CD4-positive, alpha-beta memory T cell (primary cell): Measurements from ENCODE around the gene ANKRD55. TPM values are rescaled to one million over a fixed set of nuclear protein-coding genes. Genes with fewer than 3 reads are reported as not detected.
"Not testable (repeated sequence)": the region's sequence is repeated elsewhere in the genome, so short reads cannot be mapped to it uniquely, and the experiment has no call there.

ENCODE experiments used
- CTCF ChIA-PET: fragments of 350-600 bp; sonication (Branson Sonifier 250); formaldehyde crosslinking; loops from one replicate; lab custom pipeline; 2021; ENCODE audit warnings: inconsistent platforms; ENCODE audit not compliant: partially characterized antibody; lab: Charles Lee
- POLR2A ChIA-PET: fragments of 350-600 bp; sonication (Branson Sonifier 250); formaldehyde crosslinking; loops from one replicate; lab custom pipeline; 2021; ENCODE audit not compliant: partially characterized antibody; lab: Charles Lee
- DNase-seq, 5 donors: peaks; one replicate each; pipeline versions ENCODE4 v3.0.0 to v3.0.0-alpha.2; 2020 to 2022; ENCODE audit warnings: mixed read lengths in 1 of 5
- H3K27ac ChIP-seq: one replicate; pipeline ENCODE4 v1.7.0; 2013; ENCODE audit warnings: low read depth, low read length
- H3K27me3 ChIP-seq: 2 replicates; pipeline ENCODE4 v1.7.0; 2013; ENCODE audit warnings: mild to moderate bottlenecking, low read length, moderate library complexity; ENCODE audit not compliant: insufficient read depth
- H3K36me3 ChIP-seq: 2 replicates; pipeline ENCODE4 v1.7.0; 2013; ENCODE audit warnings: mild to moderate bottlenecking, low read length, moderate library complexity; ENCODE audit not compliant: insufficient read depth
- H3K4me1 ChIP-seq: 2 replicates; pipeline ENCODE4 v1.7.0; 2013; ENCODE audit warnings: mild to moderate bottlenecking, low read length, moderate library complexity; ENCODE audit not compliant: insufficient read depth
- H3K4me3 ChIP-seq, 2 donors: one replicate each; pipeline ENCODE4 v1.7.0; 2013; ENCODE audit warnings: low read length in 2 of 2, mild to moderate bottlenecking in 1 of 2
- H3K9me3 ChIP-seq, 2 donors: one replicate each; pipeline ENCODE4 v1.7.0; 2013; ENCODE audit warnings: low read length in 2 of 2, control low read depth in 1 of 2; ENCODE audit not compliant: control insufficient read depth in 1 of 2
- H3K27ac Mint-ChIP-seq, 7 donors: one replicate each; pipeline ENCODE4 v1.8.0; 2020 to 2021; ENCODE audit warnings: mixed read lengths in 7 of 7, mild to moderate bottlenecking in 6 of 7, inconsistent platforms in 3 of 7, moderate library complexity in 3 of 7
- H3K27me3 Mint-ChIP-seq, 2 donors: one replicate each; pipeline ENCODE4 v1.8.0; 2020 to 2021; ENCODE audit warnings: mixed read lengths in 2 of 2
- H3K36me3 Mint-ChIP-seq, 2 donors: one replicate each; pipeline ENCODE4 v1.8.0; 2020 to 2021; ENCODE audit warnings: mixed read lengths in 2 of 2, inconsistent platforms in 1 of 2, mild to moderate bottlenecking in 1 of 2
- H3K4me1 Mint-ChIP-seq, 4 donors: one replicate each; pipeline ENCODE4 v1.8.0; 2020 to 2021; ENCODE audit warnings: mixed read lengths in 4 of 4, mild to moderate bottlenecking in 1 of 4
- H3K4me3 Mint-ChIP-seq, 8 donors: one replicate each; pipeline ENCODE4 v1.8.0; 2020 to 2021; ENCODE audit warnings: mixed read lengths in 8 of 8, mild to moderate bottlenecking in 7 of 8, moderate library complexity in 6 of 8, inconsistent platforms in 3 of 8
- H3K9me3 Mint-ChIP-seq, 8 donors: one replicate each; pipeline ENCODE4 v1.8.0; 2020 to 2021; ENCODE audit warnings: mixed read lengths in 8 of 8, mild to moderate bottlenecking in 5 of 8, inconsistent platforms in 3 of 8, moderate library complexity in 1 of 8
- intact Hi-C: fragments of 100-400 bp; cut with micrococcal nuclease; formaldehyde crosslinking; loops from one replicate; pipeline ENCODE4 v1.15.1; 2023
- polyA plus RNA-seq, 2 donors: library from polyadenylated mRNA; unstranded; fragments of 300-500 nt; fragmentation: Illumina TruSeq; gene quantifications; one replicate each; pipeline ENCODE4 v1.2.3, GENCODE V29; 2021
- total RNA-seq, 2 experiments: library from RNA; stranded (reverse); gene quantifications; one replicate each; pipeline ENCODE4 v1.2.3, GENCODE V29; 2021

ANKRD55 gene
- total and polyA plus RNA-seq, 4 experiments from 2014 or later: 8.3 to 17.8 (median 12.3) TPM

GRCh38 chr5:56228631-56229030 lies 4.5 kb downstream of the ANKRD55 start:
- ChIA-PET POLR2A (no interaction called here), CTCF (interaction anchor here (1.2 kb wide), 1 partner anchor 398 kb away, joined by 3 read pairs; no protein-coding TSS in a partner anchor)
- no peak overlapping the region for H3K27ac Mint-ChIP-seq
- Histone ChIP-seq H3K36me3 (no peaks in the 10 kb centered on the region), H3K4me1 (no peaks in the 10 kb centered on the region), H3K9me3 (no peaks in the 10 kb centered on the region), H3K27me3 (no peaks in the 10 kb centered on the region), H3K27ac (no peak overlapping the region), H3K4me3 (no peak overlapping the region)
- peaks cover 3 to 7% of the 10 kb centered on the region in 2 donors for H3K36me3 Mint-ChIP-seq
- H3K9me3 Mint-ChIP-seq: peaks cover 0 to 27% (median 19%) of the 10 kb centered on the region in 8 donors
- no peak overlapping the region for H3K4me3 Mint-ChIP-seq
- peaks cover 17 to 34% (median 22%) of the 10 kb centered on the region in 4 donors for H3K4me1 Mint-ChIP-seq
- no peaks in the 10 kb centered on the region for H3K27me3 Mint-ChIP-seq
- intact Hi-C loops: no loop called here
- DNase-seq: no peak

DNA sequence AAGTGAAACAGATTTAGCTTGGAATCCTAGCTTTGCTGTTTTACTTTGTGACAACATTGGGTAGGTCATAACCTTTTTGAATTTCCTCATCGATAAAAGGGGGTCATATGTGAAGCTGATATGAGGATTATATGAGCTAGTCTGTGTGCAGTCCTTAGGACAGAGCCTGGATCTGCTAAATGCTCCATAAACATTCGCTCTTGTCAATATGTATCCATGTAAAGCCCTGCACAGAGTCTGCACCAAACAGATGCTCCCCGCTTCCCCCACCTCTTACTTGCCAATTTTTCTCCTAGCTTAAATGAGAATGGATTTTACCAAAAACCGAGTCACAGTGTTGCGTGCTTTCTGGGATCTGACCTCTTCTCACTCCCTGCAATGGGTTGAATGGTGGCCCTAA lies 5.4 kb downstream of the ANKRD55 start:
- no peaks in the 10 kb centered on the region for H3K4me1 ChIP-seq
- H3K36me3 ChIP-seq: no peaks in the 10 kb centered on the region
- intact Hi-C loops: no loop called here
- H3K27me3 ChIP-seq: no peaks in the 10 kb centered on the region
- peaks cover 3 to 7% of the 10 kb centered on the region in 2 donors for H3K36me3 Mint-ChIP-seq
- H3K9me3 ChIP-seq: no peaks in the 10 kb centered on the region
- peaks cover 0 to 36% (median 23%) of the 10 kb centered on the region in 8 donors for H3K9me3 Mint-ChIP-seq
- POLR2A ChIA-PET: no interaction called here
- DNase-seq: no peak
- peak overlapping the region in 1 of 7 donors; percentile 19 for H3K27ac Mint-ChIP-seq
- no peak overlapping the region for H3K4me3 ChIP-seq
- H3K4me3 Mint-ChIP-seq: no peak overlapping the region
- no peaks in the 10 kb centered on the region for H3K27me3 Mint-ChIP-seq
- CTCF ChIA-PET: interaction anchor here (0.7 to 1.2 kb wide), 2 partner anchors 25 to 26 kb away, joined by 3 read pairs; no protein-coding TSS in a partner anchor
- peaks cover 17 to 32% (median 22%) of the 10 kb centered on the region in 4 donors for H3K4me1 Mint-ChIP-seq
- no peak overlapping the region for H3K27ac ChIP-seq

DNA sequence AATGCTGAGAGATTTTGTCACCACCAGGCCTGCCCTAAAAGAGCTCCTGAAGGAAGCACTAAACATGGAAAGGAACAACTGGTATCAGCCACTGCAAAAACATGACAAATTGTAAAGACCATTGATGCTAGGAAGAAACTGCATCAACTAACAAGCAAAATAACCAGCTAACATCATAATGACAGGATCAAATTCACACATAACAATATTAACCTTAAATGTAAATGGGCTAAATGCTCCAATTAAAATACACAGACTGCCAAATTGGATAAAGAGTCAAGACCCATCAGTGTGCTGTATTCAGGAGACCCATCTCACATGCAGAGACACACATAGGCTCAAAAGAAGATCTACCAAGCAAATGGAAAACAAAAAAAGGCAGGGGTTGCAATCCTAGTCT lies 9.8 kb downstream of the ANKRD55 start:
- CTCF ChIA-PET, H3K4me3 Mint-ChIP-seq, H3K4me3 ChIP-seq, H3K27me3 ChIP-seq, H3K27me3 Mint-ChIP-seq, DNase-seq, H3K9me3 ChIP-seq, H3K36me3 ChIP-seq, H3K27ac ChIP-seq, H3K27ac Mint-ChIP-seq, intact Hi-C loops, POLR2A ChIA-PET: not testable (repeated sequence)
- peaks cover 19 to 20% of the 10 kb centered on the region in 2 donors for H3K36me3 Mint-ChIP-seq
- peaks cover 15% of the 10 kb centered on the region for H3K4me1 ChIP-seq
- H3K9me3 Mint-ChIP-seq: peaks cover 3 to 66% (median 54%) of the 10 kb centered on the region in 8 donors
- H3K4me1 Mint-ChIP-seq: peaks cover 29 to 56% (median 44%) of the 10 kb centered on the region in 4 donors

- H3K27ac ChIP-seq, H3K9me3 ChIP-seq, H3K27me3 Mint-ChIP-seq, CTCF ChIA-PET, intact Hi-C loops, H3K36me3 ChIP-seq, H3K4me3 ChIP-seq, POLR2A ChIA-PET, H3K27me3 ChIP-seq: not testable (repeated sequence)
- H3K27ac Mint-ChIP-seq: peak overlapping the region in 1 of 7 donors; percentile 27
- DNase-seq: peak; percentile 20 to 34 (median 28)
- H3K4me1 ChIP-seq: peaks cover 15% of the 10 kb centered on the region
- H3K4me3 Mint-ChIP-seq: peak overlapping the region in 6 of 8 donors; percentile 32 to 59 (median 42)
- H3K4me1 Mint-ChIP-seq: peaks cover 26 to 52% (median 38%) of the 10 kb centered on the region in 4 donors
- H3K36me3 Mint-ChIP-seq: peaks cover 19 to 20% of the 10 kb centered on the region in 2 donors
- peaks cover 3 to 80% (median 64%) of the 10 kb centered on the region in 8 donors for H3K9me3 Mint-ChIP-seq
Measured at GRCh38 chr5:56221601-56222000, 11.5 kb downstream of the ANKRD55 start.

- Histone ChIP-seq H3K27me3 (no peaks in the 10 kb centered on the region), H3K4me3 (no peak overlapping the region), H3K36me3 (no peaks in the 10 kb centered on the region), H3K27ac (no peak overlapping the region), H3K4me1 (no peaks in the 10 kb centered on the region), H3K9me3 (peaks cover 0 to 10% of the 10 kb centered on the region in 2 donors)
- DNase-seq: no peak
- ChIA-PET CTCF (interaction anchor here (1.4 to 3.4 kb wide), 2 partner anchors 14 to 279 kb away, joined by 3 to 16 read pairs; no protein-coding TSS in a partner anchor), POLR2A (interaction anchor here (0.9 kb wide), 1 partner anchor 220 kb away, joined by 3 read pairs; the partner anchor contains the start of gene IL6ST)
- Mint-ChIP-seq H3K9me3 (peaks cover 7 to 48% (median 42%) of the 10 kb centered on the region in 8 donors), H3K27ac (peak overlapping the region in 1 of 7 donors; percentile 57), H3K4me3 (peak overlapping the region in 1 of 8 donors; percentile 41), H3K27me3 (peaks cover 0 to 1% of the 10 kb centered on the region in 2 donors), H3K36me3 (peaks cover 14 to 19% of the 10 kb centered on the region in 2 donors), H3K4me1 (peaks cover 3 to 8% (median 6%) of the 10 kb centered on the region in 4 donors)
- intact Hi-C loops: no loop called here
Measured at GRCh38 chr5:56215019-56215830, 17.9 kb downstream of the ANKRD55 start.

- POLR2A ChIA-PET, H3K4me1 ChIP-seq, H3K4me3 ChIP-seq, intact Hi-C loops, H3K4me3 Mint-ChIP-seq, H3K27me3 ChIP-seq, DNase-seq, H3K36me3 ChIP-seq, H3K27ac Mint-ChIP-seq, H3K4me1 Mint-ChIP-seq, H3K27me3 Mint-ChIP-seq, H3K27ac ChIP-seq: not testable (repeated sequence)
- Mint-ChIP-seq H3K9me3 (peaks cover 5 to 42% (median 32%) of the 10 kb centered on the region in 8 donors), H3K36me3 (peaks cover 8 to 11% of the 10 kb centered on the region in 2 donors)
- CTCF ChIA-PET: interaction anchor here (3.4 kb wide), 1 partner anchor 12 kb away, joined by 16 read pairs; no protein-coding TSS in a partner anchor
- peaks cover 0 to 10% of the 10 kb centered on the region in 2 donors for H3K9me3 ChIP-seq
Measured at GRCh38 chr5:56213886-56214535, 19.1 kb downstream of the ANKRD55 start.
